SU-DHL-6 (cell line): ENCODE data around the gene TRABD.

Experiments
- H2AFZ ChIP-seq: fragments of 200-600 bp; sonication (generic); 2 replicates; pipeline ENCODE4 v1.6.1; 2014; ENCODE audit warnings: low read depth, mild to moderate bottlenecking, moderate library complexity, mixed read lengths, antibody characterized with exemption, low read length; ENCODE audit not compliant: severe bottlenecking
- H3F3A ChIP-seq: fragments of 200-600 bp; shearing (Covaris generic); 2 replicates; pipeline ENCODE4 v1.6.0; 2016; ENCODE audit warnings: antibody characterized with exemption, mild to moderate bottlenecking; ENCODE audit not compliant: insufficient read depth
- H3K27ac ChIP-seq: fragments of 200-600 bp; sonication (generic); 2 replicates; pipeline ENCODE4 v1.5.1; 2016; ENCODE audit warnings: low read depth, mild to moderate bottlenecking, low read length, moderate library complexity, mixed read lengths
- H3K27me3 ChIP-seq: fragments of 200-600 bp; sonication (generic), shearing (Covaris generic); 2 replicates; pipeline ENCODE4 v1.6.0; 2014; ENCODE audit warnings: mild to moderate bottlenecking, low read length
- H3K36me3 ChIP-seq: fragments of 200-600 bp; sonication (generic); 2 replicates; pipeline ENCODE4 v1.6.1; 2014; ENCODE audit warnings: mild to moderate bottlenecking, low read length, mixed read lengths
- H3K4me2 ChIP-seq: fragments of 300-600, 200-600 bp; shearing (Covaris generic), sonication (generic); 2 replicates; pipeline ENCODE4 v1.6.0; 2014; ENCODE audit warnings: low read length, low read depth, mild to moderate bottlenecking; ENCODE audit not compliant: poor library complexity, severe bottlenecking
- H3K4me3 ChIP-seq: fragments of 200-600 bp; sonication (generic); 2 replicates; pipeline ENCODE4 v1.5.1; 2014; ENCODE audit warnings: antibody characterized with exemption, low read length, mild to moderate bottlenecking, mixed read lengths; ENCODE audit not compliant: insufficient read depth, poor library complexity, severe bottlenecking
- H3K79me2 ChIP-seq: fragments of 200-600 bp; sonication (generic); 2 replicates; pipeline ENCODE4 v1.6.1; 2014; ENCODE audit warnings: mild to moderate bottlenecking, low read length, moderate library complexity; ENCODE audit not compliant: insufficient read depth
- H3K9ac ChIP-seq: fragments of 200-600 bp; sonication (generic); 2 replicates; pipeline ENCODE4 v1.7.0; 2014; ENCODE audit warnings: mild to moderate bottlenecking, low read length
- H3K9me2 ChIP-seq: fragments of 200-600 bp; sonication (generic); replicated peaks from 2 replicates; pipeline ENCODE4 v1.6.1; 2014; ENCODE audit warnings: low read length; ENCODE audit not compliant: insufficient read depth
- H3K9me3 ChIP-seq: fragments of 200-600 bp; sonication (generic); 2 replicates; pipeline ENCODE4 v1.6.1; 2014; ENCODE audit warnings: low read length, mixed read lengths; ENCODE audit not compliant: insufficient read depth
- H4K20me1 ChIP-seq: fragments of 200-600 bp; sonication (generic); 2 replicates; pipeline ENCODE4 v1.6.1; 2014; ENCODE audit warnings: low read depth, mild to moderate bottlenecking, antibody characterized with exemption, low read length, moderate library complexity, mixed read lengths
- EZH2phosphoT487 ChIP-seq: fragments of 200-600 bp; sonication (generic), shearing (Covaris generic); conservative IDR thresholded peaks from 2 replicates; pipeline ENCODE4 v1.6.1; 2018; ENCODE audit warnings: mild to moderate bottlenecking, antibody characterized with exemption, low read length, moderate library complexity, mixed read lengths
- TF ChIP-seq, protein P1 (sequence below): fragments of 200-600 bp; sonication (generic); IDR thresholded peaks from one replicate; pipeline ENCODE4 v1.5.1; 2017; ENCODE audit warnings: antibody characterized with exemption, mild to moderate bottlenecking, low read length, moderate library complexity; ENCODE audit not compliant: insufficient read depth, poor library complexity, severe bottlenecking

Gene TRABD

GRCh38 chr22:50180727-50181521, 4.8 kb upstream of the TRABD start:
- no peak overlapping the region for H3K4me2 ChIP-seq
- H3K36me3 ChIP-seq = no peaks in the 10 kb centered on the region
- no peak for TF ChIP-seq EZH2phosphoT487
- TF ChIP-seq, protein P1, sequence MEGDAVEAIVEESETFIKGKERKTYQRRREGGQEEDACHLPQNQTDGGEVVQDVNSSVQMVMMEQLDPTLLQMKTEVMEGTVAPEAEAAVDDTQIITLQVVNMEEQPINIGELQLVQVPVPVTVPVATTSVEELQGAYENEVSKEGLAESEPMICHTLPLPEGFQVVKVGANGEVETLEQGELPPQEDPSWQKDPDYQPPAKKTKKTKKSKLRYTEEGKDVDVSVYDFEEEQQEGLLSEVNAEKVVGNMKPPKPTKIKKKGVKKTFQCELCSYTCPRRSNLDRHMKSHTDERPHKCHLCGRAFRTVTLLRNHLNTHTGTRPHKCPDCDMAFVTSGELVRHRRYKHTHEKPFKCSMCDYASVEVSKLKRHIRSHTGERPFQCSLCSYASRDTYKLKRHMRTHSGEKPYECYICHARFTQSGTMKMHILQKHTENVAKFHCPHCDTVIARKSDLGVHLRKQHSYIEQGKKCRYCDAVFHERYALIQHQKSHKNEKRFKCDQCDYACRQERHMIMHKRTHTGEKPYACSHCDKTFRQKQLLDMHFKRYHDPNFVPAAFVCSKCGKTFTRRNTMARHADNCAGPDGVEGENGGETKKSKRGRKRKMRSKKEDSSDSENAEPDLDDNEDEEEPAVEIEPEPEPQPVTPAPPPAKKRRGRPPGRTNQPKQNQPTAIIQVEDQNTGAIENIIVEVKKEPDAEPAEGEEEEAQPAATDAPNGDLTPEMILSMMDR = no peak
- no peak overlapping the region for H3K27ac ChIP-seq
- H3F3A ChIP-seq = no peaks in the 10 kb centered on the region
- H3K27me3 ChIP-seq = no peaks in the 10 kb centered on the region
- H3K4me3 ChIP-seq = no peak overlapping the region
- no peak overlapping the region for H3K9ac ChIP-seq
- no peaks in the 10 kb centered on the region for H3K9me3 ChIP-seq
- H3K9me2 ChIP-seq = no peaks in the 10 kb centered on the region
- H4K20me1 ChIP-seq = no peaks in the 10 kb centered on the region
- H3K79me2 ChIP-seq = no peaks in the 10 kb centered on the region
- no peak overlapping the region for H2AFZ ChIP-seq

- H4K20me1 ChIP-seq = no peaks in the 10 kb centered on the region
- H3K36me3 ChIP-seq = no peaks in the 10 kb centered on the region
- H2AFZ ChIP-seq = no peak overlapping the region
- H3K9me2 ChIP-seq = no peaks in the 10 kb centered on the region
- no peak overlapping the region for H3K9ac ChIP-seq
- H3K9me3 ChIP-seq = no peaks in the 10 kb centered on the region
- no peak overlapping the region for H3K4me3 ChIP-seq
- peaks cover 14% of the 10 kb centered on the region for H3K79me2 ChIP-seq
- H3K4me2 ChIP-seq = no peak overlapping the region
- H3K27ac ChIP-seq = no peak overlapping the region
- TF ChIP-seq EZH2phosphoT487 = no peak
- TF ChIP-seq, protein P1 = no peak
- peaks cover 9% of the 10 kb centered on the region for H3F3A ChIP-seq
- no peaks in the 10 kb centered on the region for H3K27me3 ChIP-seq
Observed at GRCh38 chr22:50182176-50183081, 3.3 kb upstream of the TRABD start.

GRCh38 chr22:50183141-50183971, 2.4 kb upstream of the TRABD start:
- Histone ChIP-seq H3K79me2 (peaks cover 18% of the 10 kb centered on the region), H3K27ac (no peak overlapping the region), H3K36me3 (no peaks in the 10 kb centered on the region), H3K4me3 (no peak overlapping the region), H3K9ac (no peak overlapping the region), H3K9me3 (no peaks in the 10 kb centered on the region), H2AFZ (no peak overlapping the region), H3K4me2 (no peak overlapping the region), H3F3A (peaks cover 15% of the 10 kb centered on the region), H3K27me3 (no peaks in the 10 kb centered on the region), H3K9me2 (no peaks in the 10 kb centered on the region), H4K20me1 (no peaks in the 10 kb centered on the region)
- TF ChIP-seq, protein P1 = no peak
- no peak for TF ChIP-seq EZH2phosphoT487
